Mononuclear cell (primary cell): ENCODE results near the gene FLG2. TPM values are rescaled to one million over a fixed set of nuclear protein-coding genes. Genes with fewer than 3 reads are reported as not detected.

Source experiments
- H3K27me3 ChIP-seq: 2 replicates; pipeline ENCODE4 v1.6.0; 2011; ENCODE audit warnings: low read length, control low read depth; ENCODE audit not compliant: insufficient read depth
- H3K4me1 ChIP-seq: 2 replicates; pipeline ENCODE4 v1.5.1; 2011; ENCODE audit warnings: mild to moderate bottlenecking, low read length, control low read depth; ENCODE audit not compliant: insufficient read depth
- H3K4me3 ChIP-seq: 2 replicates; pipeline ENCODE4 v1.5.1; 2011; ENCODE audit warnings: mild to moderate bottlenecking, low read length, moderate library complexity
- H3K9me3 ChIP-seq: 2 replicates; pipeline ENCODE4 v1.5.1; 2011; ENCODE audit warnings: low read depth, mild to moderate bottlenecking, control low read depth, low read length
- total RNA-seq: library from RNA; depleted of rRNA; stranded (reverse); fragments of >200 nt; gene quantifications from one replicate; pipeline ENCODE4 v1.2.3, GENCODE V29; 2012

FLG2 gene
- total RNA-seq: not detected

GRCh38 chr1:152359906-152360305 is at the start of gene FLG2:
Gene FLG2 (minus strand): TSS chr1:152360006. CDS start chr1:152358884, 1,122 bp downstream.
- Histone ChIP-seq H3K27me3 (peaks cover 3% of the 10 kb centered on the region), H3K4me1 (no peaks in the 10 kb centered on the region), H3K9me3 (peaks cover 2% of the 10 kb centered on the region), H3K4me3 (no peak within 1 kb of the TSS)

GRCh38 chr1:152408664-152409063 is 48.9 kb upstream of the FLG2 start:
- Histone ChIP-seq H3K4me1 (no peaks in the 10 kb centered on the region), H3K27me3 (no peaks in the 10 kb centered on the region), H3K4me3 (no peak overlapping the region), H3K9me3 (no peaks in the 10 kb centered on the region)

DNA sequence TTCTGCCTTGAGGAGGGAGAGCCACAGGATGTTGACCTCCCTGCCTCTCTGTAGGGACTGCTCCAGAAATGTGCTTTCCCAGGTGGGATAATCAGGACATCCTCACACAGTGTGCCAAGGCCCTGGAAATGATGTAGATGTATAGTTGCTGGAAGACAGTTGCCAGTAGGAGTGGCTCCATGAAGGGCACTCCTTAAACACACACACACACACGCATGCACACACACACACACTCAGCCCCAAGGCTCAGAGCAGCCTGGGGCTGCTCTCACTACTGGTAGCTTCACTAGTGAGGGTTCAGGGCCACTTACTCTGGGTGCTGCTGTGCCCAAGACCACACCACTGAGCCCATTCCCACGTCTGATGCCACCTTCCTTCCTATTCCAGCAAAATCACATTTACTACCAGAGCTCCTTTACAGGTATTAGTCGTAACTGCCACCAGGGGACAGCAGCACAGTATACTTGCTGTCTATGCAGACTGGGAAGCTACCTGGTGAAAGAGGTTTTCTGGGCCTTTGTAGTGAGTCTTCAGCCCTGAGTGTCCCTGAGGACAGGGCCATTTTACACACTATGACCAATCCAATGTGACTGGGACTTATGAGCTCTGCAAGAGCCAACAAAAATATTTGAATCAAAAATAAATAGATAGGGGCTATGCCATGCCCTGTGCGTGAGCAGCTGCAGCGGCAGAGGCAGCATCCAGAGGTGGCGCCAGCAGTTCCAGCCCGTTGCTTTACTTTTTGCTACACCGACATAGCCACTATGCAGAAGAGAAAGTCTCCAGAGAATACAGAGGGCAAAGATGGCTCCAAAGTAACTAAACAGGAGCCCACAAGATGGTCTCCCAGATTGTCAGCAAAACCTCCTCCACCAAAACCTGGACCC is 39.2 kb upstream of the FLG2 start:
- peaks cover 2% of the 10 kb centered on the region for H3K27me3 ChIP-seq
- H3K4me3 ChIP-seq: no peak overlapping the region

GRCh38 chr1:152397474-152397873 is 37.7 kb upstream of the FLG2 start:
- Histone ChIP-seq H3K4me1 (no peaks in the 10 kb centered on the region), H3K4me3 (no peak overlapping the region), H3K27me3 (peaks cover 5% of the 10 kb centered on the region), H3K9me3 (no peaks in the 10 kb centered on the region)

More for the DNA sequence above, 39.2 kb upstream of the FLG2 start:
- Histone ChIP-seq H3K4me1 (no peaks in the 10 kb centered on the region), H3K9me3 (no peaks in the 10 kb centered on the region)

DNA sequence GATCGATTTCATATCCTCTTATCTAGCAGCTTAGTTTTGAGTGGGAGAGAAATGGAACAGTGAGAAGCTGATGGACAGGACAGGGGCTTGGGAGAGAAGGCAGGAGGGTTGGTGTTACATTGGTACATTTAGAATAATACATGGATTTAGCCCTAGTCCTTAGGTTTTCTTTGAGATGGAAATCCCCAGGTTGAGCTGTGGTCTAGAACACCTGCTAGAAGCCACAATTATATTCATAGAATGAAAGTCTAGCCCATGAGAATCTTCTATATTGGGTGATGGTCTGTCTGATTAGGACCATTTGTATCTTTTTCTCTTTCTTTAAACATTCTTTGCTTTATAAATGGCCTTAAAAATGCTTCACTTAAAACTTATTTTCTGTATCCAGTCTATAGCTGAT is 34.3 kb upstream of the FLG2 start:
- no peak overlapping the region for H3K4me3 ChIP-seq
- peaks cover 10% of the 10 kb centered on the region for H3K27me3 ChIP-seq
- no peaks in the 10 kb centered on the region for H3K9me3 ChIP-seq
- no peaks in the 10 kb centered on the region for H3K4me1 ChIP-seq

DNA sequence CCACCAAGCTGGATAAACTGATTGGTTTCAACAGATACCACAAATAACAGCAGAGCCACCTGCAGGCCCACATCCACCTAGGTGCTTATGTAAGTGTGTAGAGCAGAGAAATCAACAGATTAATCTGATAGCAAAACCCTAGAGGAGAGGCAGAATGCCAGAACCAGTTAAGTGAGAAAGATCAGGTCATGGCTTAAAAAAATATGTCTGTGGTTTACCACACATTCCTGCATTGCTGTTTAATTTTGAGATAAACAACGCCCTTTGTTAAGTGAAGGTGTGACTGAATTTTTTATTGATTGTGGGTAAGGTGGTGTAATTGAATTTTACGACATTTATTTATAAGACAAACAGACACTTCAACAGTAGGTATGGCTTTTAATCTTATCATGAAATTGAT is 33.1 kb upstream of the FLG2 start:
- Histone ChIP-seq H3K27me3 (peaks cover 15% of the 10 kb centered on the region), H3K4me3 (no peak overlapping the region), H3K9me3 (no peaks in the 10 kb centered on the region), H3K4me1 (no peaks in the 10 kb centered on the region)

DNA sequence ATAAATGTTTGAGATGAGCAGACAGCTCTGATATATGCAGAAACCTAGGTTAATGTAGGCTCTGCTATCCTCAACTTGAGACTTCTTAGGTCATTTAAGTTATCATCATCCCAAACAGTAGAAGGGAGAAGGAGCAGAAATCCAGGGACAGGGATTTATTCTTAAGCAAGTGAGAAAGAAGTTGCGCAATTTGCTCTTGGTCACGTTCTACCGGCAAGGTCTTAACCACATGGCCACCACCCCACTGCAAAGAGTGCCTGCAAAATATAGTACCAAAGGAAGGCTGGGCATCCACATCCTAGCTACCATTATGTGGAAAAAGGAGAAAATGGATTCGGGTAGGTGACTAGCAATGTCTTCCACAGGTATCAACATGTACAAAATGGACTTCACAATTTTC is 29.1 kb upstream of the FLG2 start:
- H3K27me3 ChIP-seq: peaks cover 24% of the 10 kb centered on the region
- H3K9me3 ChIP-seq: no peaks in the 10 kb centered on the region
- no peak overlapping the region for H3K4me3 ChIP-seq
- H3K4me1 ChIP-seq: no peaks in the 10 kb centered on the region

DNA sequence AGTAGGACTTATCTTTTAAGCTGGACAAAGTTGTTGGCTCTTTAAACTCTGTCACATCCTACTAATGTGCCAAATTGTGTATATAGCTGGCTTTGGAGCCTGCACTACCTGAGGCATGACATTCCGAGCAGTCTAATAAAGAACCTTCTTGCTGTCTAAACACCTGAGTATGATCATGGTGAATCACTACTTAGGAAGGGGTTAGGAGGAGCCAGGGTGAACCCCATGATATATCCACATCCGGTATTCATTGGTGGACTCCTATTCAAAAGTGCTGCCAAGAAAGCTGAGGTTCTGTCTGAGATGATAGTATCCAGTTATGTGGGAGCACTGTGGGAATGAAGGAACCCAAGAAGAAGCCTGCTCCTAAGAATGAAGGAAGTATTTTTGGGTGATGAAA is 27.1 kb upstream of the FLG2 start:
- H3K4me1 ChIP-seq: no peaks in the 10 kb centered on the region
- H3K4me3 ChIP-seq: no peak overlapping the region
- no peaks in the 10 kb centered on the region for H3K9me3 ChIP-seq
- peaks cover 23% of the 10 kb centered on the region for H3K27me3 ChIP-seq

DNA sequence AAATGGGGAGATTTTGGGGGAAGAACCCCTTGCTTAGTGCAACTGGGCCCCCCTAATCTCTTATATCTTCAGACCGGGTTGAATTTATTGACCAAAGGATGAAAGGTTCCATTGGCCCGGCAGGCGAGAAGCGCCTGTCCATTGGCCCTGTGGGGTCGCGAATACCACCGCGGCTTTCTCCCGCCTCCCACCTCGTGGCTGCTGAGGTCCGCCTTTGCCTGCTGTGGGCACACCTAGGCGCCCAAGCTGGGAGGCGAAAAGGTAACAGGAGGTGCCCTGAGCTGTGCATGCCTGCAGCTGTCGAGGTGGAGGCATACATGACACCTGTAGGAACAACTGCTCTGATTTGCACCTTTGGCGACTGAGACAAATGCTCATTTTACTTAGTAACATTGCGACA is 21.1 kb upstream of the FLG2 start:
- H3K27me3 ChIP-seq: peaks cover 11% of the 10 kb centered on the region

GRCh38 chr1:152374451-152374850 is 14.6 kb upstream of the FLG2 start:
- Histone ChIP-seq H3K27me3 (no peaks in the 10 kb centered on the region), H3K4me1 (no peaks in the 10 kb centered on the region), H3K9me3 (peaks cover 6% of the 10 kb centered on the region), H3K4me3 (no peak overlapping the region)

More for the DNA sequence above, 21.1 kb upstream of the FLG2 start:
- Histone ChIP-seq H3K4me1 (no peaks in the 10 kb centered on the region), H3K9me3 (no peaks in the 10 kb centered on the region), H3K4me3 (no peak overlapping the region)

- Histone ChIP-seq H3K9me3 (peaks cover 6% of the 10 kb centered on the region), H3K4me1 (no peaks in the 10 kb centered on the region), H3K4me3 (no peak overlapping the region), H3K27me3 (no peaks in the 10 kb centered on the region)
Measured at GRCh38 chr1:152372672-152373071, 12.9 kb upstream of the FLG2 start.

DNA sequence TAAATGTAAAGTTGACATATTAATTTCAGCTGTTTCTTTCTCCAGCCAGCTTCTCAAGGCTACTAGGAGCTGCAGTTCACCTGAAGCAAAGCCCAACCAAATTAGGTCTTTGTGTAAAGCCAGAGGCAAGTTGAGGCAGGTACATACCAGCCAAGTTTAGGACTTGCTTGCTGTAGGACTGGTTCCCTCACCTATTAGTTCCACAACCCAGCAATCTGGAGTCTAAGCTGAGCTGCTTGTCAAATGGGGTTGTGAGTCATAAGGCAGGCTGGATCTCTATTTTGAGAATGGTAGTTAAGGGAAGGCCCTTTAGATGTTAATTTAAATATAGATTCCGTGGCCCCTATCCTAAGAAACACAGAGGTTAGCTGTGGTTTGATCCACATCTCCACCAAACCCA is 7.6 kb upstream of the FLG2 start:
- no peaks in the 10 kb centered on the region for H3K4me1 ChIP-seq

GRCh38 chr1:152356736-152357135 is 3.1 kb downstream of the FLG2 start:
- Histone ChIP-seq H3K4me1 (no peaks in the 10 kb centered on the region), H3K9me3 (peaks cover 6% of the 10 kb centered on the region), H3K4me3 (no peak overlapping the region), H3K27me3 (peaks cover 3% of the 10 kb centered on the region)

More for the DNA sequence above, 7.6 kb upstream of the FLG2 start:
- Histone ChIP-seq H3K9me3 (peaks cover 6% of the 10 kb centered on the region), H3K27me3 (peaks cover 7% of the 10 kb centered on the region), H3K4me3 (no peak overlapping the region)

DNA sequence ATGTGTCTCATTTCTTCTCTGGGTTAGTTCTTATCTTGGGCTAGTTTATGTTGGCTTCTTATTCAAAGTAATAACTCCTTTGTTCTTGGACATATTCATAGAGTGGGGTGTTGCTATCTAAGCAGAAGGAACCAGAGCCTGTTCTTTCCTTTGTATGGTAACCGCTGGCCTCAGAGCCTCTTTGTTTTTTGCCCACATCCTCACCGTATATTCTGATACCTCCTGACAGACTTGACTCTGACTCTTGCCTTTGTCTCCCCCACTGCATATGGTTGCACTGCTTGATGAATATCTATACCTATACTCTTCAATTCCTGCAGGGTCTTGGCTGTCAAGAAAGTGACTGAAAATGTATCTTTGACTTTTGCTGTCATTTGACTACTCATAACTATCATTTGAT is 10.2 kb downstream of the FLG2 start:
- H3K4me3 ChIP-seq: no peak overlapping the region
- peaks cover under 1% of the 10 kb centered on the region for H3K9me3 ChIP-seq
- no peaks in the 10 kb centered on the region for H3K4me1 ChIP-seq
- peaks cover 14% of the 10 kb centered on the region for H3K27me3 ChIP-seq

GRCh38 chr1:152348447-152348846 is 11.4 kb downstream of the FLG2 start:
- Histone ChIP-seq H3K4me1 (no peaks in the 10 kb centered on the region), H3K4me3 (no peak overlapping the region), H3K27me3 (peaks cover 19% of the 10 kb centered on the region), H3K9me3 (no peaks in the 10 kb centered on the region)
